ENCODE measurements around the gene CHPT1.
A peak's percentile ranks its signal among the peaks of the same experiment; 100 is the strongest.

CHPT1 gene

GRCh38 chr12:101686176-101686575 is 11.3 kb upstream of the CHPT1 start:
- no peak for DNase-seq

- DNase-seq = no peak
Measured at GRCh38 chr12:101690544-101691098, 6.8 kb upstream of the CHPT1 start.

GRCh38 chr12:101691503-101692096 is 5.8 kb upstream of the CHPT1 start:
- DNase-seq = no peak

GRCh38 chr12:101694297-101694848 is 3.1 kb upstream of the CHPT1 start:
- DNase-seq = no peak

- no peak for DNase-seq
Measured at GRCh38 chr12:101694986-101695385, 2.5 kb upstream of the CHPT1 start.

- no peak for DNase-seq
Measured at GRCh38 chr12:101695706-101696105, 1.7 kb upstream of the CHPT1 start.

- DNase-seq = no peak
Measured at GRCh38 chr12:101696251-101697196, 916 bp upstream of the CHPT1 start.

- peak; percentile 55 for DNase-seq
Measured at GRCh38 chr12:101697930-101698799, 725 bp downstream of the CHPT1 start.

GRCh38 chr12:101698800-101699347 is 1.4 kb downstream of the CHPT1 start:
- DNase-seq = peak; percentile 50

- no peak for DNase-seq
Measured at GRCh38 chr12:101700299-101700820, 2.9 kb downstream of the CHPT1 start.

- peak; percentile 32 for DNase-seq
Measured at GRCh38 chr12:101703487-101703886, 6.0 kb downstream of the CHPT1 start.

- no peak for DNase-seq
Measured at GRCh38 chr12:101706403-101706802, 9.0 kb downstream of the CHPT1 start.

- DNase-seq = no peak
Measured at GRCh38 chr12:101707131-101707782, 9.8 kb downstream of the CHPT1 start.

- no peak for DNase-seq
Measured at GRCh38 chr12:101710288-101710687, 12.8 kb downstream of the CHPT1 start.

- no peak for DNase-seq
Measured at GRCh38 chr12:101713059-101713682, 15.7 kb downstream of the CHPT1 start.

GRCh38 chr12:101713930-101714329 is 16.5 kb downstream of the CHPT1 start:
- no peak for DNase-seq

GRCh38 chr12:101714877-101715444 is 17.5 kb downstream of the CHPT1 start:
- no peak for DNase-seq

GRCh38 chr12:101719566-101719965 is 22.1 kb downstream of the CHPT1 start:
- no peak for DNase-seq

GRCh38 chr12:101720118-101720517 is 22.7 kb downstream of the CHPT1 start:
- DNase-seq = no peak

- DNase-seq = no peak
Measured at GRCh38 chr12:101722392-101722791, 25.0 kb downstream of the CHPT1 start.

GRCh38 chr12:101727098-101727497 is 29.7 kb downstream of the CHPT1 start:
- no peak for DNase-seq
